Epithelial cell of esophagus (primary cell): Measurements from ENCODE around the gene PELI1.

Source experiments
- DNase-seq: peaks from one replicate; pipeline ENCODE4 v3.0.0; 2010; ENCODE audit warnings: low read depth
- H3K4me3 ChIP-seq: 2 replicates; pipeline ENCODE4 v1.5.1; 2011; ENCODE audit warnings: mild to moderate bottlenecking, low read length, control low read depth
- TF ChIP-seq, protein P1 (sequence below): IDR thresholded peaks from 2 replicates; pipeline ENCODE4 v1.5.1; 2011; ENCODE audit warnings: low read depth, mild to moderate bottlenecking, low read length, control low read depth, inconsistent platforms; ENCODE audit not compliant: insufficient read depth; ENCODE audit errors: missing control alignments

The PELI1 gene

DNA sequence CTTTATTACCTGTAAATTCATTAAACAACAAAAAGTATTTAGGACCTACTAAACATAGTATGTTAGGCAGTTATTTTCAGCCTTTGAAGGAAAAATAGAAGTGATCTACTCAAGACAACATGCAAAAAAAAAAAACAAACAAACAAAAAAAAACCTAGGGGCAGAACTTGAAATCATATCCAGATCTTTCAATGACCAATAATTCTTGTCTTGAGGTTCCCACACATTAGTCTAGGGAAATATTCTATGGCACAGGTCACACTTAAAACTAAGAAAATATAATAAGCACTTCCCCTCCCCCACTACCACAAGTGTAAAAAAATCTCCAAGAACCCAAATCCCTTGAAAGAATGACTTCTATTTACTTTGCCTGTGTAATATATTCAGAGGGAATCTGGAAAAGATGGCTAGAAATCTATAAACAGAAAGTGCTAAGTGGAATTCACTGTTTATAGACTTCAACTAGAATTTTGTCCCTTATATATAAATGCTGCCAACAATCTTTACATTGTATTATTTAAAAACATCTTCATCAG lies 3.5 kb downstream of the PELI1 start:
- TF ChIP-seq, protein P1, sequence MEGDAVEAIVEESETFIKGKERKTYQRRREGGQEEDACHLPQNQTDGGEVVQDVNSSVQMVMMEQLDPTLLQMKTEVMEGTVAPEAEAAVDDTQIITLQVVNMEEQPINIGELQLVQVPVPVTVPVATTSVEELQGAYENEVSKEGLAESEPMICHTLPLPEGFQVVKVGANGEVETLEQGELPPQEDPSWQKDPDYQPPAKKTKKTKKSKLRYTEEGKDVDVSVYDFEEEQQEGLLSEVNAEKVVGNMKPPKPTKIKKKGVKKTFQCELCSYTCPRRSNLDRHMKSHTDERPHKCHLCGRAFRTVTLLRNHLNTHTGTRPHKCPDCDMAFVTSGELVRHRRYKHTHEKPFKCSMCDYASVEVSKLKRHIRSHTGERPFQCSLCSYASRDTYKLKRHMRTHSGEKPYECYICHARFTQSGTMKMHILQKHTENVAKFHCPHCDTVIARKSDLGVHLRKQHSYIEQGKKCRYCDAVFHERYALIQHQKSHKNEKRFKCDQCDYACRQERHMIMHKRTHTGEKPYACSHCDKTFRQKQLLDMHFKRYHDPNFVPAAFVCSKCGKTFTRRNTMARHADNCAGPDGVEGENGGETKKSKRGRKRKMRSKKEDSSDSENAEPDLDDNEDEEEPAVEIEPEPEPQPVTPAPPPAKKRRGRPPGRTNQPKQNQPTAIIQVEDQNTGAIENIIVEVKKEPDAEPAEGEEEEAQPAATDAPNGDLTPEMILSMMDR = no peak
- DNase-seq = no peak
- H3K4me3 ChIP-seq = peak overlapping the region; percentile 2

DNA sequence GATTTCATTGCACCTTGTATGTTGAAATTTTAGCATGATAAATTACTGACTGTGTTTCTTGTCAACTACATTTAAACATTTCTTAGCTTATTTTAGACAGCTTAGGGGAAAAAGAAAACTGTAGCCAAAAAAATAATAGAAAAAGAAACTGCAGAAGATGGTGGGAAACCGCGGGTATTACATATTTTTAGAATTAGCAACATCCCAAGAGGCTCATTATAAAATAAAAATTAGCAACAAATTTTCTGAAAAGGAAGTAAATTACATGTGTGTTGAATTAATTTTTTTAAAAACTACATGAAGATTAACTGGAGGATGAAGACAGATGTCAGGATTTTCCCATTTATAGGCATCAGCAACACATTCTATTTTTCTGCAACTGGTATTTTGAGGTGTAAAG lies 4.3 kb downstream of the PELI1 start:
- H3K4me3 ChIP-seq = no peak overlapping the region
- TF ChIP-seq, protein P1 = no peak
- no peak for DNase-seq

GRCh38 chr2:64137996-64138395 lies 6.2 kb downstream of the PELI1 start:
- peak; percentile 79 for DNase-seq
- no peak overlapping the region for H3K4me3 ChIP-seq
- TF ChIP-seq, protein P1 = no peak

- TF ChIP-seq, protein P1 = no peak
- no peak overlapping the region for H3K4me3 ChIP-seq
- DNase-seq = no peak
Observed at GRCh38 chr2:64137567-64137966, 6.7 kb downstream of the PELI1 start.

- no peak for DNase-seq
- TF ChIP-seq, protein P1 = no peak
- no peak overlapping the region for H3K4me3 ChIP-seq
Observed at GRCh38 chr2:64135421-64135820, 8.8 kb downstream of the PELI1 start.

DNA sequence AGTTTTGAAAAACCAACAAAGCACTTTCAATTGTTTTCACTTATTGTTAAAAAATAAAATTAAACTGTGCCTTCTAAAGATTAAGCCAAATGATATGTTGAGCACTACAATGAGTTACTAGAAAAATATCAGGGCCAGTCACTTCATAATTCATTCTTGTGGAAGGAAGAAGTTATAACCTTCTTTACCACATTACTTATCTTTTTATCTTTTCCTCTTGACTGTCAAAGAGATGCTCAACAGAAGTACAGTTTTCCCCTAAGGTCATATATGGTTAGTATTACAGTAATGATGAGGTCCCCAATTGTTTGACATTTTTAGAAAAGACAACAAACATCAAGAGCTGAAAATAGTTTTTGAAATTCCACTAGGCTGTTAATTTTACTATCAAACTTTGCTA lies 9.4 kb downstream of the PELI1 start:
- no peak for DNase-seq
- TF ChIP-seq, protein P1 = no peak

DNA sequence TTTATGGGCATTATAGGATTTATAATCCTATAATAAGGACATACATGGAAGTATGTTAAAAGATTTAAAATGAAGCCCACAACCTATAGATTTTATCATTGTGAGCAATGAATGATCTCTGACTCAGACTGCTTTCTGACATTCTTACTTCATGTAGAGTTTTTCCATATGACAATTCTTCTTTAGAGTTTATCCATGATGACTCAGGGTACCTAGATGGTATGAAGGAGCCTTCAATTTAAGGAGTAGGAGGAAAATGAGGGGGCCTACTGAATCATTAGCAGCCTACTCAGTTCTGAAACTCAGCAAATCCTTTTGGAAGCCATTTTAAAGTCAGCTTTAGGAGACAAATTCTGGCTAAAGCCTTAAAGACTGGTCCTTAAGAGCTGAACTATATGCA lies 10.4 kb downstream of the PELI1 start:
- peak; percentile 85 for DNase-seq
- TF ChIP-seq, protein P1 = no peak
- no peak overlapping the region for H3K4me3 ChIP-seq

More for the DNA sequence above, 9.4 kb downstream of the PELI1 start:
- H3K4me3 ChIP-seq = no peak overlapping the region
